Stimulated activated CD4-positive, alpha-beta T cell treated with anti-CD3 and anti-CD28 coated beads, Interleukin-12 subunit alpha, Interleukin-12 subunit beta, amount 100 ng/mL, for 4 hours (primary cell): ENCODE data around the gene ARHGEF11.

Experiments used
- DNase-seq: peaks from one replicate; pipeline ENCODE4 v3.0.0-alpha.2; 2020

ARHGEF11 gene

GRCh38 chr1:156893048-156893953, 152.2 kb downstream of the ARHGEF11 start, which contains the start of gene PEAR1:
PEAR1 (plus strand) TSS chr1:156893718; CDS start chr1:156903927, 10,209 bp downstream.
- no peak for DNase-seq

- DNase-seq: peak; percentile 87
These were observed 153.1 kb downstream of the ARHGEF11 start for GRCh38 chr1:156892190-156893047.

- peak; percentile 57 for DNase-seq
These were observed 155.6 kb downstream of the ARHGEF11 start for GRCh38 chr1:156889802-156890580.

- DNase-seq: no peak
These were observed 157.8 kb downstream of the ARHGEF11 start for GRCh38 chr1:156887734-156888133.

GRCh38 chr1:156887317-156887716, 158.2 kb downstream of the ARHGEF11 start:
- DNase-seq: no peak

GRCh38 chr1:156886583-156887281, 158.8 kb downstream of the ARHGEF11 start:
- no peak for DNase-seq

GRCh38 chr1:156885880-156886355, 159.6 kb downstream of the ARHGEF11 start:
- DNase-seq: no peak

- no peak for DNase-seq
These were observed 160.2 kb downstream of the ARHGEF11 start for GRCh38 chr1:156885314-156885713.
